Mesenchymal stem cell (in vitro differentiated cells and primary cell): ENCODE data around the gene PIP4K2C.
A peak's percentile ranks its signal among the peaks of the same experiment; 100 is the strongest.
"Not testable (repeated sequence)": the region's sequence is repeated elsewhere in the genome, so short reads cannot be mapped to it uniquely, and the experiment has no call there.

ENCODE experiments used
- DNase-seq: peaks from one replicate; pipeline ENCODE4 v3.0.0-alpha.2; 2013
- H2AFZ ChIP-seq: one replicate; pipeline ENCODE4 v1.6.1; 2013; ENCODE audit warnings: low read depth, mild to moderate bottlenecking, control low read depth, inconsistent platforms, low read length, moderate library complexity
- H2AK5ac ChIP-seq: 2 replicates; pipeline ENCODE4 v1.6.1; 2013; ENCODE audit warnings: low read length, moderate library complexity, mild to moderate bottlenecking, inconsistent platforms; ENCODE audit not compliant: severe bottlenecking
- H2BK120ac ChIP-seq: one replicate; pipeline ENCODE4 v1.6.1; 2013; ENCODE audit warnings: low read depth, mild to moderate bottlenecking, inconsistent platforms, low read length, moderate library complexity
- H2BK12ac ChIP-seq, 2 experiments: one replicate each; pipeline ENCODE4 v1.6.1; 2013; ENCODE audit warnings: inconsistent platforms in 2 of 2, low read length in 2 of 2, mild to moderate bottlenecking in 2 of 2, moderate library complexity in 2 of 2, control low read depth in 1 of 2
- H2BK15ac ChIP-seq: one replicate; pipeline ENCODE4 v1.6.1; 2013; ENCODE audit warnings: mild to moderate bottlenecking, low read depth, inconsistent platforms; ENCODE audit not compliant: poor library complexity, severe bottlenecking
- H2BK5ac ChIP-seq: 2 replicates; pipeline ENCODE4 v1.6.1; 2013; ENCODE audit warnings: low read depth, mild to moderate bottlenecking, low read length, control low read depth, inconsistent platforms; ENCODE audit not compliant: poor library complexity, severe bottlenecking
- H3K14ac ChIP-seq, 2 experiments: one replicate each; pipeline ENCODE4 v1.6.1; 2013; ENCODE audit warnings: inconsistent platforms in 2 of 2, low read length in 2 of 2, control low read depth in 1 of 2, mild to moderate bottlenecking in 1 of 2, moderate library complexity in 1 of 2
- H3K18ac ChIP-seq, 2 experiments: one replicate each; pipeline ENCODE4 v1.6.1; 2013; ENCODE audit warnings: inconsistent platforms in 2 of 2, low read length in 2 of 2, control low read depth in 1 of 2, low read depth in 1 of 2, mild to moderate bottlenecking in 1 of 2
- H3K23ac ChIP-seq, 2 experiments: one replicate each; pipeline ENCODE4 v1.6.1; 2013; ENCODE audit warnings: inconsistent platforms in 2 of 2, low read length in 2 of 2, mild to moderate bottlenecking in 2 of 2, moderate library complexity in 2 of 2, control low read depth in 1 of 2
- H3K27ac ChIP-seq: 2 replicates; pipeline ENCODE4 v1.5.1; 2013; ENCODE audit warnings: mild to moderate bottlenecking, moderate library complexity, low read length, control low read depth, inconsistent platforms; ENCODE audit not compliant: poor library complexity, severe bottlenecking
- H3K27me3 ChIP-seq, 2 experiments: 2 replicates each; pipeline versions ENCODE4 v1.6.1 to v1.7.0; 2013; ENCODE audit warnings: low read length in 2 of 2, mild to moderate bottlenecking in 2 of 2, moderate library complexity in 2 of 2, control low read depth in 1 of 2, inconsistent platforms in 1 of 2; ENCODE audit not compliant: control insufficient read depth in 1 of 2, insufficient read depth in 1 of 2
- H3K36me3 ChIP-seq, 2 experiments: 2 replicates each; pipeline versions ENCODE4 v1.6.1 to v1.7.0; 2013; ENCODE audit warnings: low read length in 2 of 2, control low read depth in 1 of 2, inconsistent platforms in 1 of 2, low read depth in 1 of 2, mild to moderate bottlenecking in 1 of 2; ENCODE audit not compliant: insufficient read depth in 2 of 2, control insufficient read depth in 1 of 2
- H3K4ac ChIP-seq, 2 experiments: one replicate each; pipeline ENCODE4 v1.6.1; 2013; ENCODE audit warnings: inconsistent platforms in 2 of 2, low read length in 2 of 2, mild to moderate bottlenecking in 2 of 2, moderate library complexity in 2 of 2, control low read depth in 1 of 2, low read depth in 1 of 2
- H3K4me1 ChIP-seq: 2 replicates; pipeline ENCODE4 v1.6.1; 2013; ENCODE audit warnings: low read depth, low read length, control low read depth; ENCODE audit not compliant: control insufficient read depth, insufficient read depth
- H3K4me2 ChIP-seq: 2 replicates; pipeline ENCODE4 v1.6.1; 2013; ENCODE audit warnings: low read length, mild to moderate bottlenecking, inconsistent platforms; ENCODE audit not compliant: poor library complexity, severe bottlenecking
- H3K4me3 ChIP-seq, 2 experiments: 2 replicates each; pipeline versions ENCODE4 v1.5.1 to v1.7.0; 2013; ENCODE audit warnings: low read length in 2 of 2, mild to moderate bottlenecking in 2 of 2, control low read depth in 1 of 2, low read depth in 1 of 2; ENCODE audit not compliant: insufficient read depth in 1 of 2
- H3K79me1 ChIP-seq: replicated peaks from 2 replicates; pipeline ENCODE4 v1.6.1; 2013; ENCODE audit warnings: mild to moderate bottlenecking, control low read depth, low read length, inconsistent platforms; ENCODE audit not compliant: poor library complexity, severe bottlenecking
- H3K9ac ChIP-seq: 2 replicates; pipeline ENCODE4 v1.7.0; 2013; ENCODE audit warnings: mild to moderate bottlenecking, low read length, moderate library complexity
- H3K9me3 ChIP-seq: 2 replicates; pipeline ENCODE4 v1.7.0; 2013; ENCODE audit warnings: mild to moderate bottlenecking, low read length; ENCODE audit not compliant: control insufficient read depth
- H4K8ac ChIP-seq: one replicate; pipeline ENCODE4 v1.6.1; 2013; ENCODE audit warnings: inconsistent platforms, mild to moderate bottlenecking, low read length, moderate library complexity
- H4K91ac ChIP-seq: one replicate; pipeline ENCODE4 v1.6.1; 2013; ENCODE audit warnings: mild to moderate bottlenecking, low read length, inconsistent platforms
- WGBS: methylation state at CpG from one replicate; pipeline ENCODE4 v1.1.7; 2013; ENCODE audit warnings: mixed read lengths; 5-methylcytosine and 5-hydroxymethylcytosine counted together

The PIP4K2C gene

GRCh38 chr12:57645990-57646658 lies 55.1 kb downstream of the PIP4K2C start:
- not testable (repeated sequence) for H2AK5ac ChIP-seq, H2BK120ac ChIP-seq, H3K36me3 ChIP-seq, H3K18ac ChIP-seq, H3K23ac ChIP-seq, H2BK12ac ChIP-seq, H3K4ac ChIP-seq, H3K4me3 ChIP-seq, H3K9ac ChIP-seq, H3K27ac ChIP-seq, H3K9me3 ChIP-seq, H2BK5ac ChIP-seq, H3K4me2 ChIP-seq, H3K79me1 ChIP-seq, H2BK15ac ChIP-seq, H3K4me1 ChIP-seq, H3K14ac ChIP-seq, H4K8ac ChIP-seq, H2AFZ ChIP-seq, H4K91ac ChIP-seq
- 58% methylated on average over 11 of the region's 13 CpGs for WGBS
- DNase-seq, result peak; percentile 33
- H3K27me3 ChIP-seq, result peaks cover under 1 to 10% of the 10 kb centered on the region in 2 experiments

GRCh38 chr12:57646659-57647049 lies 55.7 kb downstream of the PIP4K2C start:
- not testable (repeated sequence) for H3K27ac ChIP-seq, H3K9me3 ChIP-seq, H2AFZ ChIP-seq, H2BK15ac ChIP-seq, H3K27me3 ChIP-seq, H3K14ac ChIP-seq, H3K4me2 ChIP-seq, H4K8ac ChIP-seq, H3K18ac ChIP-seq, H3K4ac ChIP-seq, H3K79me1 ChIP-seq, H2BK120ac ChIP-seq, DNase-seq, H3K4me3 ChIP-seq, H2BK12ac ChIP-seq, H3K23ac ChIP-seq, H3K9ac ChIP-seq, H2BK5ac ChIP-seq, H3K36me3 ChIP-seq, H4K91ac ChIP-seq, H2AK5ac ChIP-seq, H3K4me1 ChIP-seq
- WGBS, result no CpG with 5 or more reads among the region's 15 CpGs
